Astrocyte (in vitro differentiated cells and primary cell): ENCODE data around the gene BTBD6.

Experiments used
- CTCF ChIP-seq: IDR thresholded peaks from 2 replicates; pipeline ENCODE4 v1.5.1; 2011; ENCODE audit warnings: low read depth, mild to moderate bottlenecking, inconsistent platforms, low read length, moderate library complexity; ENCODE audit not compliant: insufficient read depth
- EZH2 ChIP-seq: IDR thresholded peaks from 2 replicates; pipeline ENCODE4 v1.6.1; 2012; ENCODE audit warnings: mild to moderate bottlenecking, low read length, inconsistent platforms; ENCODE audit not compliant: insufficient read depth

- TF ChIP-seq CTCF (no peak), EZH2 (no peak)
Measured at GRCh38 chr14:105224845-105225570, 23.3 kb upstream of the BTBD6 start.
